BE2C (cell line): ENCODE data around the gene RAPGEF2.
"Not testable (repeated sequence)": the region's sequence is repeated elsewhere in the genome, so short reads cannot be mapped to it uniquely, and the experiment has no call there.

Source experiments
- DNase-seq: peaks from one replicate; pipeline ENCODE4 v3.0.0-alpha.2; 2020
- H3K27me3 ChIP-seq: fragments of 250-450 bp; sonication (Bioruptor Pico); 2 replicates; pipeline ENCODE4 v1.5.1; 2020; ENCODE audit warnings: mild to moderate bottlenecking
- H3K36me3 ChIP-seq: fragments of 250-450 bp; sonication (Bioruptor Pico); 2 replicates; pipeline ENCODE4 v1.5.1; 2020; ENCODE audit warnings: mild to moderate bottlenecking
- H3K4me1 ChIP-seq: fragments of 250-450 bp; sonication (Bioruptor Pico); 2 replicates; pipeline ENCODE4 v1.5.1; 2020
- H3K4me3 ChIP-seq: 2 replicates; pipeline ENCODE4 v1.5.1; 2011; ENCODE audit warnings: low read depth, low read length
- H3K9me3 ChIP-seq: fragments of 250-450 bp; sonication (Bioruptor Pico); 2 replicates; pipeline ENCODE4 v1.5.1; 2020
- TF ChIP-seq, protein P1 (sequence below): IDR thresholded peaks from 2 replicates; pipeline ENCODE4 v1.5.1; 2012; ENCODE audit warnings: mild to moderate bottlenecking, low read depth, low read length

RAPGEF2 gene

DNA sequence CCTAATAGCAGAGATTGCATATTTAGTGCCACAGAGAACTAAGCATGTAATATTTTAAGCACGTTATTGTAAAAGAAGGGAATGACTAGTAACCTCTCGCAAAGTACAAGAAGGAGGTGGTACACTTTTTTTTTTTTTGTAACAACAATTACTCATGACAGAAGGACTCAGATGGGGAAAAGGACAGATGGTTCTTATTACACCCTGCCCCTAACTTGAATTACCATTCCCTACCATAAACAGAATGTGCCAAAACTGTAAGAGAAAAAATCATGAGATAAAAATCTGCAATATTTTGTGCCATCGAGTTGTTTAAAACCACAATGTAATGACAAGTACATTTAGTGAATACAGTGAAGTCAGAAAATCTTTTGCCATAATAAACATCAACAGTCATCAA lies 33.0 kb upstream of the RAPGEF2 start:
- no peak for DNase-seq
- Histone ChIP-seq H3K9me3 (no peaks in the 10 kb centered on the region; the same call in 1 of the 2 replicates), H3K4me3 (no peak overlapping the region), H3K27me3 (no peaks in the 10 kb centered on the region), H3K4me1 (no peaks in the 10 kb centered on the region), H3K36me3 (no peaks in the 10 kb centered on the region)
- TF ChIP-seq, protein P1, sequence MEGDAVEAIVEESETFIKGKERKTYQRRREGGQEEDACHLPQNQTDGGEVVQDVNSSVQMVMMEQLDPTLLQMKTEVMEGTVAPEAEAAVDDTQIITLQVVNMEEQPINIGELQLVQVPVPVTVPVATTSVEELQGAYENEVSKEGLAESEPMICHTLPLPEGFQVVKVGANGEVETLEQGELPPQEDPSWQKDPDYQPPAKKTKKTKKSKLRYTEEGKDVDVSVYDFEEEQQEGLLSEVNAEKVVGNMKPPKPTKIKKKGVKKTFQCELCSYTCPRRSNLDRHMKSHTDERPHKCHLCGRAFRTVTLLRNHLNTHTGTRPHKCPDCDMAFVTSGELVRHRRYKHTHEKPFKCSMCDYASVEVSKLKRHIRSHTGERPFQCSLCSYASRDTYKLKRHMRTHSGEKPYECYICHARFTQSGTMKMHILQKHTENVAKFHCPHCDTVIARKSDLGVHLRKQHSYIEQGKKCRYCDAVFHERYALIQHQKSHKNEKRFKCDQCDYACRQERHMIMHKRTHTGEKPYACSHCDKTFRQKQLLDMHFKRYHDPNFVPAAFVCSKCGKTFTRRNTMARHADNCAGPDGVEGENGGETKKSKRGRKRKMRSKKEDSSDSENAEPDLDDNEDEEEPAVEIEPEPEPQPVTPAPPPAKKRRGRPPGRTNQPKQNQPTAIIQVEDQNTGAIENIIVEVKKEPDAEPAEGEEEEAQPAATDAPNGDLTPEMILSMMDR, result no peak

DNA sequence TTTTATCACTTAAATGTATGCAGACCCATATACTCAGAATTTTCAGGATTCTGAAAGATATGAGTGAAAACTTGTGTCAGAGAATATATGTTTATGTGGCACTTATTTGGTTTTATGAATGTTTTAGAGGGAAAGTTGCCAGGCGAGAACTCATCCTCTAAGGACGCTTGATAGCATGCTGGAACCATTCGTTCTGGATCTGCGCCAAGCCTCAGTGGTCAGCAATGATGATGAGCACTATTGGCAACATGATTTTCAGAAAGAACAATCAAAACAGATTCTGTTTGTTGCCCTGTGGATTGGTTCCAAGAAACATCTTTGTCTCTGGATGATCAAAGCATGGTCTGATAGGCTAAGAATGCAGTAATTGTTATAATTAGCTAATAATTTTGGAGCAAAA lies 32.1 kb upstream of the RAPGEF2 start:
- TF ChIP-seq, protein P1, result no peak
- Histone ChIP-seq H3K27me3 (no peaks in the 10 kb centered on the region), H3K36me3 (no peaks in the 10 kb centered on the region), H3K4me3 (no peak overlapping the region), H3K4me1 (no peaks in the 10 kb centered on the region), H3K9me3 (no peaks in the 10 kb centered on the region)
- DNase-seq, result peak; percentile 12

DNA sequence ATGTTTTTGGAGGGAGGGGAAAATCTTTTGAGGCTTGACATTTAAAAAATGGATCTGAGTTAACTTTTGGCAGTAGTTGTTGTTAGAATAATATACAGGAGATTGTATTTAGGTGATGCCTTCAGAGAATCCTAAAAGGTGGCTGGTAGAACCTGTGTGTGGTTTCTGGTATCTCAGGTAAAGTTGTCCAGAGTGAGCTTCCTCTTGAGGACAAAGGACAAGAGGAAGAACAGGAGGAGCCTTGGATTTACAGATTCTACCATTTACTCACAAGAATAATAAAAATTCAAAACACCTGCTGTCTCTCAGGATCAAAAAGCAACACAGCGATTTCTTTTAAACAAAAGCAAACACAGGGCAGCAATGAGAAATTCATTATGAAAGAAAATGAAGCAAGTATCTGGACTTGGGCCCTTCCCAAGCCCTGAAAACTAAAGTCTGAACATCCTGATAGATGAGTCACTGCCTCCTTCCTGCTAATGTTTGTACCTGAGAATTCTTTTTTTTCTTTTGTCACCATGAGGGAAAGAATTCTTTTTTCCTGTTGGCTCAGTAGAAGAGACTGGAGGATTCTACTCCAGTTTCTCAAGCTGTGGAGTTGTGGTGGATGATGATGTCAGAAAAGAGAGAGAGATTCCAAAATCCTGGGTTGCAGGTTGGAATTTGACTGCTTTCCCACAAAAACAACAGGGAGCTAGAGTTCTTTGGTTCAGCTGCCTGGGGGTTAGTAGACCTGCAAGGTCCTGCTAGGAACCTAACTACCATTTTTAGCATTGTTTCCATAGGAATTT lies 31.5 kb upstream of the RAPGEF2 start:
- DNase-seq, result no peak
- Histone ChIP-seq H3K4me1 (no peaks in the 10 kb centered on the region), H3K4me3 (no peak overlapping the region), H3K36me3 (no peaks in the 10 kb centered on the region), H3K9me3 (no peaks in the 10 kb centered on the region), H3K27me3 (no peaks in the 10 kb centered on the region)
- TF ChIP-seq, protein P1, result no peak

DNA sequence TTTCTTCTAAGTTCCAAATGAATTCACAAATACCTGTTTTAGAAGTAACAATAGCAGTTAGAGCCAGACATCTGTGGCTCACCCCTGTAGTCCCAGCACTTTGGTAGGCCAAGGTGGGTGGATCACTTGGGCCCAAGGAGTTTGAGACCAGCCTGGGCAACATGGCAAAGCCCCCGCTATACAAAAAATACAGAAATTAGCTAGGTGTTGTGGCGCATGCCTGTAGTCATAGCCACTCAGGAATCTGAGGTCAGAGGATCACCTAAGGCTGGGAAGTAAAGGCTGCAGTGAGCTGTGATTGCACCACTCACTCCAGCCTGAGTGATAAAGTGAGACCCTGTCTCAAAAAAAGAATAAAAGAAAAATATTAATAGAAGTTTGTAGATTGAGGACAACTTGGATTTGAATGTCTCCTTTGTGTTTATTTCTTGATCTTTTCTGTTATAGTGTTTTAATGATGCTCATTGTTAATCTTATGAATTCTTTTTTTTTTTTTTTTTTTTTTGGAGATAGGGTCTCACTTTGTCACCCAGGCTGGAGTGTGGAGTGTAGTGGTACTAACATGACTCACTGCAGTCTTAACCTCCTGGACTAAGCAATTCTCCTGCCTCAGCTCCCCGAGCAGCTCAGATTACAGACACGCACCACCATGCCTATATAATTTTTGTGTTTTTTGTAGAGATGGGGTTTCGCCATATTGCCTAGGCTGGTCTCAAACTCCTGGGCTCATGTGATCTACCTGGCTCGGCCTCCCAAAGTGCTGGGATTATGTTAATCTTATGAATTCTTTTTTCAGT lies 30.7 kb upstream of the RAPGEF2 start:
- H3K36me3 ChIP-seq, result no peaks in the 10 kb centered on the region
- TF ChIP-seq, protein P1, result no peak
- H3K27me3 ChIP-seq, result no peaks in the 10 kb centered on the region
- H3K4me3 ChIP-seq, result no peak overlapping the region
- no peaks in the 10 kb centered on the region for H3K9me3 ChIP-seq
- no peak for DNase-seq
- no peaks in the 10 kb centered on the region for H3K4me1 ChIP-seq

DNA sequence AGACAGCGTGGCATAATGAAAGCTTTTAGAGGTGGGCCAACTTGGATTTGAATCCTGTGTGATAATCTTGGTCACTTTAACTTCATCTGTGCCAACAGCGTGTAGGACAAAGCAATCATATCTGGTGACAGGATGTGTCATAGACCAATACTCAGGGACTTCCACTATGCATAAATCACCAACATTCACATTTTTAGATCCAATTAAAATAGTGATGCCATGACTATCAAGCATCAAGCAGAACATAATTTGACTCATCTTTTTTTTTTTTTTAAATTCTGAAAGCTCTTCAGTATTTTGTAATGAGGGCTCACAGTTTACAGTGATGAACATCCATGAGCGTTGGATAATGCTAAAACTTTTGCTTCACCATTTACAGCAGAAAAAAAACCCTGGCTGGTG lies 27.3 kb upstream of the RAPGEF2 start:
- H3K36me3 ChIP-seq, result no peaks in the 10 kb centered on the region
- H3K4me3 ChIP-seq, result no peak overlapping the region
- H3K4me1 ChIP-seq, result no peaks in the 10 kb centered on the region
- TF ChIP-seq, protein P1, result no peak
- H3K27me3 ChIP-seq, result no peaks in the 10 kb centered on the region
- no peak for DNase-seq
- no peaks in the 10 kb centered on the region for H3K9me3 ChIP-seq

DNA sequence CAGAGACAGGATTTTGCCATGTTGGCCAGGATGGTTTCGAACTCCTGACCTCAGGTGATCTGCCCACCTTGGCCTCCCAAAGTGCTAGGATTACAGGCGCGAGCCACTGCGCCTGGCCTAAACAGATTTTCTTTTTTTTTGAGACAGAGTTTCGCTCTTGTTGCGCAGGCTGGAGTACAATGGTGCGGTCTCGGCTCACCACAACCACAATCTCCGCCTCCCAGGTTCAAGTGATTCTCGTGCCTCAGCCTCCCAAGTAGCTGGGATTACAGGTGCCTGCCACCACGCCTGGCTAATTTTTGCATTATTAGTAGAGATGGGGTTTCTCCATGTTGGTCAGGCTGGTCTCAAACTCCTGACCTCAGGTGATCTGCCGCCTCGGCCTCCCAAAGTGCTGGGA lies 25.9 kb upstream of the RAPGEF2 start:
- not testable (repeated sequence) for H3K4me3 ChIP-seq, H3K4me1 ChIP-seq, H3K36me3 ChIP-seq, H3K27me3 ChIP-seq, H3K9me3 ChIP-seq, DNase-seq
